HG02678 (cell line): ENCODE measurements around the gene ACOT8.
A peak's percentile ranks its signal among the peaks of the same experiment; 100 is the strongest.

Experiments used
- ATAC-seq: cut with Tn5 transposase; IDR thresholded peaks from one replicate; pipeline ENCODE4 v1.9.1; 2021; ENCODE audit warnings: mild to moderate bottlenecking, moderate library complexity; ENCODE audit not compliant: unreplicated experiment

ACOT8 gene

GRCh38 chr20:45859916-45860315 is 2.7 kb upstream of the ACOT8 start:
- ATAC-seq: no peak

GRCh38 chr20:45857882-45858216 is 657 bp upstream of the ACOT8 start:
- peak; percentile 13 for ATAC-seq

- ATAC-seq: no peak
These were observed 3.7 kb downstream of the ACOT8 start for GRCh38 chr20:45853484-45853883.

GRCh38 chr20:45852326-45852725 is 4.9 kb downstream of the ACOT8 start:
- ATAC-seq: no peak

- ATAC-seq: no peak
These were observed 5.7 kb downstream of the ACOT8 start for GRCh38 chr20:45851501-45851900.

- ATAC-seq: no peak
These were observed 6.3 kb downstream of the ACOT8 start for GRCh38 chr20:45850926-45851325.

- no peak for ATAC-seq
These were observed 7.0 kb downstream of the ACOT8 start for GRCh38 chr20:45850238-45850637.

GRCh38 chr20:45848969-45849582 is 8.1 kb downstream of the ACOT8 start:
- no peak for ATAC-seq

GRCh38 chr20:45848421-45848820 is 8.8 kb downstream of the ACOT8 start:
- no peak for ATAC-seq

GRCh38 chr20:45845452-45845851 is 11.7 kb downstream of the ACOT8 start:
- ATAC-seq: no peak

GRCh38 chr20:45843506-45843905 is 13.7 kb downstream of the ACOT8 start:
- ATAC-seq: no peak

- peak; percentile 57 for ATAC-seq
These were observed 14.9 kb downstream of the ACOT8 start for GRCh38 chr20:45842169-45842812.

- no peak for ATAC-seq
These were observed 15.6 kb downstream of the ACOT8 start for GRCh38 chr20:45841407-45842129.

- no peak for ATAC-seq
These were observed 16.4 kb downstream of the ACOT8 start for GRCh38 chr20:45840700-45841198.

- ATAC-seq: no peak
These were observed 20.4 kb downstream of the ACOT8 start for GRCh38 chr20:45836841-45837240.

GRCh38 chr20:45835825-45836224 is 21.4 kb downstream of the ACOT8 start:
- no peak for ATAC-seq

GRCh38 chr20:45835329-45835765 is 21.8 kb downstream of the ACOT8 start:
- no peak for ATAC-seq

- ATAC-seq: no peak
These were observed 22.4 kb downstream of the ACOT8 start for GRCh38 chr20:45834797-45835161.

GRCh38 chr20:45833883-45834796 is 23.1 kb downstream of the ACOT8 start:
- no peak for ATAC-seq

GRCh38 chr20:45833030-45833882 is 23.9 kb downstream of the ACOT8 start, which contains the start of gene SNX21:
TSS of gene SNX21 (plus strand) at chr20:45833799. CDS start at chr20:45833920, 121 bp downstream.
- no peak for ATAC-seq
